Colonic mucosa (tissue), 4 donors: Measurements from ENCODE around the gene HTATSF1. TPM values are rescaled to one million over a fixed set of nuclear protein-coding genes. Genes with fewer than 3 reads are reported as not detected.

Experiments used
- DNase-seq: peaks from one replicate; pipeline ENCODE4 v3.0.0-alpha.2; 2020
- H3K27ac ChIP-seq: fragments of 200-600 bp; one replicate; pipeline ENCODE4 v1.8.0; 2021
- H3K27me3 ChIP-seq: fragments of 200-600 bp; one replicate; pipeline ENCODE4 v1.8.0; 2021
- H3K36me3 ChIP-seq: fragments of 200-600 bp; one replicate; pipeline ENCODE4 v1.8.0; 2021
- H3K4me1 ChIP-seq: fragments of 200-600 bp; one replicate; pipeline ENCODE4 v1.8.0; 2021; ENCODE audit warnings: mild to moderate bottlenecking
- H3K4me3 ChIP-seq: fragments of 200-600 bp; one replicate; pipeline ENCODE4 v1.8.0; 2021
- H3K9ac ChIP-seq, 2 donors: one replicate each; pipeline ENCODE4 v1.7.0; 2013; ENCODE audit warnings: control low read depth in 2 of 2, low read depth in 2 of 2, low read length in 2 of 2
- H3K9me3 ChIP-seq: fragments of 200-600 bp; one replicate; pipeline ENCODE4 v1.8.0; 2021
- CTCF ChIP-seq: fragments of 200-600 bp; IDR thresholded peaks from one replicate; pipeline ENCODE4 v1.8.0; 2022; ENCODE audit warnings: antibody characterized with exemption, mild to moderate bottlenecking
- intact Hi-C: fragments of 100-400 bp; cut with DNase I; formaldehyde crosslinking; loops from one replicate; pipeline ENCODE4 v1.14.1; 2022
- total RNA-seq, 2 donors: library from RNA; stranded (reverse); fragmentation: NEBNext Ultra II Directional in 1 of 2; extraction: Animal tissue kit (Norgen Biotek cat#: 25700) in 1 of 2; gene quantifications; one replicate each; pipeline ENCODE4 v1.2.1, GENCODE V29; 2021
- donor health status: healthy.
- donor health status: DM: no; HTN: no; CAD: no.
- donor health status: DM: no; HTN: no; CAD: no.

HTATSF1 gene
- total RNA-seq, 2 donors from 2014 or later: 30.6 to 35.9 TPM

- Histone ChIP-seq H3K4me3 (no peak overlapping the region), H3K9me3 (no peaks in the 10 kb centered on the region), H3K9ac (no peak overlapping the region), H3K27me3 (no peaks in the 10 kb centered on the region), H3K36me3 (no peaks in the 10 kb centered on the region), H3K27ac (no peak overlapping the region), H3K4me1 (no peaks in the 10 kb centered on the region)
- no peak for TF ChIP-seq CTCF
- no peak for DNase-seq
- intact Hi-C loops: no loop called here
Measured at GRCh38 chrX:136480383-136480782, 17.0 kb upstream of the HTATSF1 start.

- Histone ChIP-seq H3K4me3 (no peak within 1 kb of the TSS), H3K27ac (no peak within 1 kb of the TSS), H3K4me1 (no peaks in the 10 kb centered on the region), H3K36me3 (no peaks in the 10 kb centered on the region), H3K9me3 (no peaks in the 10 kb centered on the region), H3K27me3 (no peaks in the 10 kb centered on the region), H3K9ac (no peak within 1 kb of the TSS)
- no peak for TF ChIP-seq CTCF
- intact Hi-C loops: no loop called here
- DNase-seq: no peak
Measured at GRCh38 chrX:136487647-136488046, 9.7 kb upstream of the HTATSF1 start, which contains the start of gene BRS3. TSS of gene BRS3 (plus strand) at chrX:136487947. CDS start at chrX:136488115, 168 bp downstream.

DNA sequence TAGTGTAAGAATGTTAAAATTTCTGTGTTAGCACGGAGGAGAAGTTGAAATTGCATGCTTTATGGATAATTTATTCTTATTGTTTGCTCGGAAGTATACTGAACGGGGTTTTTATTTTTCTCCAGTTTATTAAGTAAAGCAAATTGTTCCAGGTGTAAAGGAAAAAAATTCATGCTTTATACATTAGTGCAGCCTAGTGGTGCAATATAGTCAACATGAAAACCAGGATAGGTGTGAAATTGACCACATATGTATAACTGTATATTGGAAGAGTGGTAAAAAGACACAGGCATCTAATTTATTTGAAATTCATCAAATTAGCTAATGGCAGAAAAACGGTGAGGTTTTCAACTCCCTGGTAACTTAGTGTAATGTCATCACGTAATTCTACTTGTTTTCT lies 8.7 kb upstream of the HTATSF1 start:
- no peak overlapping the region for H3K27ac ChIP-seq
- DNase-seq: no peak
- H3K4me3 ChIP-seq: no peak overlapping the region
- H3K36me3 ChIP-seq: no peaks in the 10 kb centered on the region
- no peak for TF ChIP-seq CTCF
- no peaks in the 10 kb centered on the region for H3K27me3 ChIP-seq
- intact Hi-C loops: no loop called here
- no peaks in the 10 kb centered on the region for H3K4me1 ChIP-seq
- no peak overlapping the region for H3K9ac ChIP-seq
- H3K9me3 ChIP-seq: no peaks in the 10 kb centered on the region

DNA sequence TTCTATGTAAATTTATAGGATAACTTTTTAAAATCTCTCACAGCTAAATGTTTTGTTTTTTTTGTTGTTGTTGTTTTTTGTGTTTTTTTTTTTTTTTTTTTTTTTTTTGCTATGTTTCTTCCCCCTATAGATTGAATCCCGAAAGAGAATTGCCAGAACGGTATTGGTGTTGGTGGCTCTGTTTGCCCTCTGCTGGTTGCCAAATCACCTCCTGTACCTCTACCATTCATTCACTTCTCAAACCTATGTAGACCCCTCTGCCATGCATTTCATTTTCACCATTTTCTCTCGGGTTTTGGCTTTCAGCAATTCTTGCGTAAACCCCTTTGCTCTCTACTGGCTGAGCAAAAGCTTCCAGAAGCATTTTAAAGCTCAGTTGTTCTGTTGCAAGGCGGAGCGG lies 5.6 kb upstream of the HTATSF1 start:
- H3K27me3 ChIP-seq: no peaks in the 10 kb centered on the region
- intact Hi-C loops: loop anchor here (10.0 kb wide), 1 partner anchor 507 kb away; the partner anchor contains the start of gene SLC9A6
- no peaks in the 10 kb centered on the region for H3K9me3 ChIP-seq
- H3K4me1 ChIP-seq: no peaks in the 10 kb centered on the region
- H3K4me3 ChIP-seq: no peak overlapping the region
- H3K9ac ChIP-seq: no peak overlapping the region
- no peaks in the 10 kb centered on the region for H3K36me3 ChIP-seq
- no peak overlapping the region for H3K27ac ChIP-seq
- no peak for TF ChIP-seq CTCF
- DNase-seq: no peak

DNA sequence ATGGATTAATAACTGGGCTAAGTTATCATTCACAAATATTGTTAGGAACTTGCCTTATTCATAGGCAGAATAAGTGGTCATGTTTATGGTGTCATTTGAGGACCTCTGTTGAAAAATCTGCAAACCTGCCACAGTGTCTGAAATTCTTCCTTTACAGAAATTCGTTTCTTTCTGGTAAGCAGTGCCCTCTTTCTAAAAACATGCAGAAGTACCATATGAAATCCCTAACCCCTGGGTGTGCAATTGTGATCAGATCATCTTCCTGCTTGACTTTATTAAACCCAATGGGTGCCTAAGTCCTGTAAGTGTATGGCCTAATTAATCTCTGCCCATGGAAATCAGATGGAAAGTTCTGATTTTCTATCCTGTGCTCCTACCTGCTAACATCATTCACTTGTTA lies 4.4 kb upstream of the HTATSF1 start:
- Histone ChIP-seq H3K9ac (no peak overlapping the region), H3K4me3 (no peak overlapping the region), H3K36me3 (no peaks in the 10 kb centered on the region), H3K4me1 (no peaks in the 10 kb centered on the region), H3K27ac (no peak overlapping the region), H3K9me3 (no peaks in the 10 kb centered on the region), H3K27me3 (no peaks in the 10 kb centered on the region)
- intact Hi-C loops: loop anchor here (10.0 kb wide), 1 partner anchor 508 kb away; the partner anchor contains the start of gene SLC9A6
- TF ChIP-seq CTCF: no peak
- DNase-seq: no peak
